Stimulated activated CD8-positive, alpha-beta memory T cell treated with anti-CD3 and anti-CD28 coated beads, Interleukin-4, amount 100 ng/mL, for 48 hours (primary cell): ENCODE data around the gene EXOC6.

ENCODE experiments used
- DNase-seq: peaks from one replicate; pipeline ENCODE4 v3.0.0-alpha.2; 2020

Gene EXOC6

DNA sequence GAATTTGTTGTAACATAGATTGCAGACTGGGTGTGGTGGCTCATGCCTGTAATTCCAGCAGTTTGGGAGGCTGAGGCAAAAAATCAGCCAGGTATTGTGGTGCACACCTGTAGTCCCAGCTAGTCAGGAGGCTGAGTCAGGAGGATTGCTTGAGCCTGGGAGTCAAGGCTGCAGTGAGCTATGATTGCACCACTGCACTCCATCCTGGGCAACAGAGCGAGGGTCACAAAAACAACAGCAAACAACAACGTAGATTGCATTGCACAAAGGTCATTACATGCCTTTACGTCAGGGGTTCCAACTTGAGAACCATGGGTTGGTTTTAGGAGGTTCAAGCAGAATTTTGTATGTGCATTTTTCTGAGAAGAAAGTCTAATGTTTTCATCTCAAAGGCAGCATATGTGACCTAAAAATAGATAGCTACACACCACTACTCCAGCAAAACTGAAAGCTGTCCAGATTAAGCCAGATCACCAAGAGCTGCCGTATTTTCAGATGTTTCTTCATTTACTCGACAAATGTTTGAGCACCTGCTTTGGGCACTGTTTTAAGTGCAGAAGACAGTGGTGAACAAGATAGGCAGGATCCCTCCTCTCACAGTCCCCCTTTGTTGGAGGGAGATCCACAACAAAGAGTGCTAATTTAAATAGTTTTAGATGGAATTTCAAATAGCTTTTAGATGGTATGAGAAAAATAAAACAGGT, 183.9 kb downstream of the EXOC6 start:
- no peak for DNase-seq

DNA sequence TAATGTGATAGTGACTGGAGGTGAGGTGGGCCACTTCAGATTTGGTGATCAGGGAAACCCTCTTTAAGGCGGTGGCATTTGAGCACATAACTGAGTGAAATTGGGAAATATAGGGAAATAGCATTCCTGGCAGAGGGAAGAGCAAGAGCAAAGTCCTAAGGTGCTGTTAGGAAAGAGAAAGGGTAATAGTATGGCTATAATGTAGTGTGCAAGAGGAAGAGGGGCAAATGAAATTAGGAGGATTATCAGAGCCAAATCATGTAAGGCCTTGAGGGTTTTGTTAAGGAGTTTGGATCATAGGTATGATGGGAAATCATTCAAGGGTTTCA, 184.5 kb downstream of the EXOC6 start:
- no peak for DNase-seq

- no peak for DNase-seq
Measured at GRCh38 chr10:93034426-93034825, 186.1 kb downstream of the EXOC6 start.

DNA sequence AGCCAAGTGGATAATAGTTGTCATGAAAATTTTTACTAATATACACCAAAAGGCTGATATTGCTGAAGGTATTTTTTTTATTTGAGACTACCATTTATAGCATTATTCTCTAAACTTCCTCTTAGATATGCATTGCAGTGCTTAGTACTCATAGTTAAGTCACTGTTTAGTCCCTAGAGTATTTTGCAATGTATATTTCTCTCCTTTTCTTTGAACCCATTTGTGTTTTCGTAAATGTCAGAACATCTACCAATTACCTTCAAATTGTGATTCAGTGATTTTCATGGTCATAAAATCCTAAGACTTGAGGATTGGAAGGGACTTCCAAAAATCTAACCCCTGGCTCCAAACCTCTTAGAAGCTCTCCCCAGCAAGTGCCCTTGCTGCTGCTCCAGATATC, 190.8 kb downstream of the EXOC6 start:
- DNase-seq = no peak

DNA sequence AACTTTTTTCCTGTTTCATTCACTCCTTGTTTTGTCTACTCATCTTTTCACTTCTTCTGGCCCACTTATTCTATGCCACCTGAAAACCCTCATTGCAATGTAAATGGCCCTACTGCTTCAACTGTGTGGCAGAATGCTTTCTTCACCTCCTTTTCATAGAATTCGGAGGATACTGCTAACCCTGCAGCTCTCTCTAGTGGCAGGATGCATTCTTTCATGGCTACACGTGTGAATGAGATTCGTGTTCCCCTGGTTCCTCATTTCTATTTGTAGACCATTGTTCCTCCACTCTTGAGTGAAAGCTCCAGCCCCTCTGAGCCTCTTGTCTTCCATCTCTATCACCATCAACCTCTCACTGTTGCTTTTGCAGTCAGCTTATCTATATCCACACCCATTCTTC, 191.4 kb downstream of the EXOC6 start:
- DNase-seq = no peak

DNA sequence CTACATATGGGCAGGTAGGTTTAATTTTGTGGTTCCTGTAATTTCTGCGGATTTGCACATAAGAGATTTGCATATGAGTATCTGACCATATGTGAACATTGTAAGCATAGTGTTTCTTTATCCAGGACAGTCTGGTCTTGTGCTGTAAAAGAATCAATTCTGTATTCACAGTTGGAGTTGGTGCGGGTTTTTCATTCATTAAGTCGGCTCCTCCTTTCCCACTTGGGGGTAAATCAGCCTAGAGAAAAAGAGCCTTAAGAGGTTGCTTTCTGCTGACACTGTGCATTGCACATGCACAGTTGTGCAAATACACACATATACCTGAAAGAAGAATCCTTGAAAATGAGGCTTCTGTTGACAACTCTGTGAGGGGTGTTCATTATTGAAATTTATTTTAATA, 206.2 kb downstream of the EXOC6 start:
- no peak for DNase-seq

DNA sequence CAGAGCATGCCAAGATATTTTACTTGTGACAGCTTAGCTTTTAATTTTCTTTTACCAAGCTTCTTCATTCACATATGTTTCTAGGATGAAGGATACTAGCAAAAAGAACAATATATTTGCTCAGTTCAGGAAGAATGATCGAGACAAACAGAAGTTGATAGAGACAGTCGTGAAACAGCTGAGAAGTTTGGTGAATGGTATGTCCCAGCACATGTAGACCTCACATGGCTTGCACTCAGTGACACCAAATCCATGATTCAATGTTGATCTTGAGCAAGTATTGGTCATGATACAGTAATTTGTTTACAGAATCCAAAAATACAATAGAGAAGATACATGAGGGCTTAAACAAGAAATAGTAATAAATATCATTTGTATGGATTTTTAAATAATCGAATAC, 209.8 kb downstream of the EXOC6 start:
- no peak for DNase-seq

DNA sequence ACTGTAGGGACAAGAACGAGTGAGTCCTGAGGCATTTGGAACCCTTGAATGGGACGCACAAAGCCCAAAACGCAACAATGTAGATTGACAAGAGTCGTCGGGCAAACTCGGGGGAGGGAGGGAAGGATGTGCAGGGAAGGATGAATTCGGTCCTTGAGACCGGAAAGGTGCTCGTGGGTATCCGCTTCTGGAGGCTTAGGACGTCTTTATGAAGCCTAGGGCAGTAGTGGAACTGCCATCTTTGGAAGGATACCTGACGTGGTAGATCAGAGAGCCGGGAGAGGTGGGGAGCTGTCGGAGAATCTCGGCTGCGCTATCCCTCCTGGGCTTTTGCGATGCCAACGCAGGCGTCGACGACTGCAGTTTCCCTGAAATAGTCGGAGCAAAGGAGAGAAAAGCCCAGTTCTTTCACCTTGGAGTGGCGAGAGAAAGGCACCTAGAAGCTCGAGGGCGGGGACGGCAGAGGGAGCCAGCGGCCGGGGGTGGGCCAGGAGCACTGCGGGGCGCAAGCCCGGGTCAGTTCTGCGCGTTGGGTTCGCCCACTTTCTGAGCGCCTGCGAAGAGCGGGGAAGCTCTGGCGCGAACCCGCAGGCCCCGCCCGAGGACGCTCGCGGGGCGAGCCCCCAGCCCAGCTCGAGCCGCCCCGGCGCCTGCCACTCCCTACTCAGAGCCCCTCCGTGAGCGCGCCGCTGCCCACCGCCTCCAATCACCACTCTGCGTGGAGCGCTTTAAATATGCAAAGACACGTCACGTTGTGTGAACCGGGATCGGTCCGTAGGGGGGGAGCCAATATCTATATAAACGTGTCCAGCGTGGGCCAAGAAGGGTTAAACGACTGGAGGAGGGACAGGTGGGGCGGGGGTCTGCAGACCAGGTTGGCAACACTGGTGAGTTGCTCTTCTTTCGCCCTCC, 211.9 kb downstream of the EXOC6 start, which contains the start of gene CYP26C1:
Gene CYP26C1, plus strand, starts transcription at position 824 of the 912 bp plus-strand sequence. CDS start 466 bp downstream, outside the sequence.
- no peak for DNase-seq

GRCh38 chr10:93060887-93061593, 212.7 kb downstream of the EXOC6 start:
- no peak for DNase-seq

DNA sequence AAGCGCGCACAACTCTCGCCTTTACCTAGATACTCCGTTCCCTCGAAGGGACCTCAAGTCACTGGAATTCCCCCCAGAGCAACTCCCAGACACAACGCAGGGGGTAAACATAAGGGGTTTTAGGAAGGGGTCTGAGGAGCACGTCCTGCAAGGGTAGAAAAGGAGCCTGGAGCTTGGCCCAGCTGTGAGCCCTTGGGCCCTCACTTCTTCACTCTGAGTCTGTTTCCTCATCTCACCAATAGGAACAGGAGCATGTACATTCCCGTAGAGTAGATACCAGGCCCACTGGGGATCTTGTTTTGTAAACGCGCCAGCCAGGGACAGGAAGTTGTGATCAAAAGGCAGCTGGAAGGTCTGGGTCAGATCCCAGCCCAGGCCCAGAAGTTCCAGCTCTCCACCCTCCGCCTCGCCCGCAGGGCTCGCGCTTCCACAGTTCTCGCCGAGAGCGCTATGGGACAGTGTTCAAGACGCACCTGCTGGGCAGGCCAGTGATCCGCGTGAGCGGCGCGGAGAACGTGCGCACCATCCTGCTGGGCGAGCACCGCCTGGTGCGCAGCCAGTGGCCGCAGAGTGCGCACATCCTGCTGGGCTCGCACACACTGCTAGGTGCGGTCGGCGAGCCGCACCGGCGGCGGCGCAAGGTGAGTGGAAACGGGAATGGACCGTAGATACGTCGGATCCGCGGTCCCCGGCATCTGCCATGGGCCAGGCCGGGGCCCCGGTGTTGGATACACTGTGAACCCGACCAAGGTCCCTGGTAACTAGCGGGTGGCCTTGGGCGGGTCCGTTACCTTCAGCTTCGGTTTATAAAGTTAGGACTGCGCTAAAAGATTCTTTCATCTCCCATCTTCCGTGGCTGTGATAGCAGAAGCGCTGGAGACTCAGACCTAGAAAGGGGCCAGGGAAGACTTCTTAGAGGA, 213.5 kb downstream of the EXOC6 start:
- DNase-seq = no peak

- DNase-seq = peak; percentile 69
Measured at GRCh38 chr10:93062514-93063143, 214.3 kb downstream of the EXOC6 start.

DNA sequence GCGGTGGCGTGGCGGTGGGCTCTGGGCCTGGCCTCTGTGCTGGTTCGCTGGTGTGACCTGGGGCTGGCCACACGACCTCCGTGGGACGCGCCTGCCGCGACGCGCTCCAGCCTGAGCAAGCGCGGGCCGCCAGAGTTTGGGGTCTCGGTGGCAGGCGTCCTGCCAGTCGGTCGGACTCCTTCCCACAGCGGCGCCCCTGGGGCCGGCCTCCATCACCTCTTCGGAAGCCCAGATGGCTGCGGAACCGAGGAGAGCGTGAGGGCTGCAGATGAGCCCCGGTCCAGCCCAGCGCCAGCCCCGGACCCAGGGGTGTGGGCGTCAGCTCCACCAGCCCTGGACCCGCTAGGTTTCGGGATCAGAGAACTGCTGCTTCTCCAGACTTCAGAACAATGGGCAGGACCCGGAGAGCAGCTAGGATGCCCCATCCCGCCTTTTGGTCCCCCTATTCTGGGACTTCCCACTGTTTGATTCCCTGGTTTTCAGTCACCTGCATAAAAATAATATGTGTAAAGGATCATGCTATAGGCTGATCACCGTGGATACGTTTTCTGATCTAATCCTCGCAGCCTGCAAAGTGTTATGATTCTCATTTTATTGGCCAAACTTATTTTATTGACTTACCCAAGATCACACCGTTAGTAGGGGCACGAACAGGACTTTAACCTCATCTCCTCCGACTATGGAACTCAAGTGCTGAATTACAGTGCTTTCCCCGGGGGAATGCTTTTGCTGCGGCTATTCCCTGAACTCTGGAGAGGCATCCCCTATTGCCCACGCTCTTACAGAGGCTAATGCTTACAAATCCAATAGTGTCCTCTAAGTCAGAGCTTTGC, 215.0 kb downstream of the EXOC6 start:
- DNase-seq = no peak

GRCh38 chr10:93063977-93064660, 215.8 kb downstream of the EXOC6 start:
- no peak for DNase-seq

DNA sequence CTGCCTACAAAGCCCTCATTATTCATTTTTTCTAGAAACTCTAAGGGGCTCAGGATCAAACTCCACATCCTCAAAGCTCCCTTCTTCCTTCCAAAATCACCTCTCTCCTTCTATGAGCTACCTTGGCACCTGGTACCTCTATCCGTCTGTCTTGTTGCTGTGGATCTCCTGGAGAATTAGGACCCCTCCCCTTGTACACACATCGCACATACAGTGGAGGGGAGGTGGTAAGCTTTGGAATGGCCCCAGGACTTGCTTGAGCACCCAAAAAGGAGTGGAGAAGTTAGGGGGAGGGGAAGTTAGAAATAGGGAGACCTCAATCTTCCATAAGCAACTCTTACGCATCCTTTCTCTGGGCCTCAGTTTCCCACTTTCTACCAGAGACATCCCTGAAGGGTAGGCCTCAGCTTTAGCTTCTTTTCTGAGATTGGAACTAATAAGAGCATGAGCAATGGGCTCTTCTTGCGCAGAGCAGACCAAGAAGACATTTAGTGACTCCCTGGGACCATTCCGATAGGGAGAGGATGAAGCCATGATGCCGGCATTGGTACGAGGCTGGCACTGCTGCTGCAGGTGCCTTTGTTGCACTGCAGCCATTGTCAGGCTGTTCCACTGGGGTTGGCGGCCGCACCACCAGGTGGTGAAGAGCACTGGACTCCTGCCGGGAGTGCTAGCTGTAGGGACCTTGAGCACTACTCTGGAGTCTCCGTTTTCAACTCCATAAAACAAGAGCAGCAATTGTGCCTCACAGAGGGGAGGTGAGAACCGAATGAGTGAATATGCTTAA, 216.7 kb downstream of the EXOC6 start:
- no peak for DNase-seq

DNA sequence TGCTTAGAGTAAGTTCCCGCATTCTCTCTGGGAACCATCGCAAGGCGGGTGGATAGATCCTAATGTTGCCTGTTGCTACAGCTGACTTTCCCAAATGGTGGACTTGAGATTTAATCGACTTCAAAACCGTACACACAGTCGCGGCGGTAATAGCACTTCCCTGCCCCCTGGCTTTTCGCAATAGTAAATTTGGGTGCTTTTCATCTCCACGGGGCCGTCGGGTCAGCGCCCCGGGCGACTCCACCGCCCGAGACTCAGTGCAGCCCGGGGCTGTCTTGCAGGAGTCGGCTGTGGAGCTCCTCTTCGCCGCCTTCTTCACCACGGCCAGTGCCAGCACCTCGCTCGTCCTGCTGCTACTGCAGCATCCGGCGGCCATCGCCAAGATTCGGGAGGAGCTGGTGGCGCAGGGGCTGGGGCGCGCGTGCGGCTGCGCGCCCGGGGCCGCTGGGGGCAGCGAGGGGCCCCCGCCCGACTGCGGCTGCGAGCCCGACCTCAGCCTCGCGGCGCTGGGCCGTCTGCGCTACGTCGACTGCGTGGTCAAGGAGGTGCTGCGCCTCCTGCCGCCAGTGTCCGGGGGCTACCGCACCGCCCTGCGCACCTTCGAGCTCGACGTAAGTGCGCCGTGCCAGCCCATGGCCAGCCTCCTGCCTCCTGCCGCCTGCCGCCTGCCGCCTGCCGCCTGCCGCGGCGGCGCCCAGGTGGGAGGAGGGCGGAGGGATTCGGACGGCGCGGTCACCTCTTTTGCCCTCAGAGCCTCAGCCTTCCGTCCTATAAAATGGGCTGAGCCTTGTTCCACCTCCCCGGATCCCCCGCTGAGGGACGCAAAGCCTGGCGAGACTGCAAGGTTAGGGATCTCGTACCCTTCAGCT, 217.6 kb downstream of the EXOC6 start:
- no peak for DNase-seq

DNA sequence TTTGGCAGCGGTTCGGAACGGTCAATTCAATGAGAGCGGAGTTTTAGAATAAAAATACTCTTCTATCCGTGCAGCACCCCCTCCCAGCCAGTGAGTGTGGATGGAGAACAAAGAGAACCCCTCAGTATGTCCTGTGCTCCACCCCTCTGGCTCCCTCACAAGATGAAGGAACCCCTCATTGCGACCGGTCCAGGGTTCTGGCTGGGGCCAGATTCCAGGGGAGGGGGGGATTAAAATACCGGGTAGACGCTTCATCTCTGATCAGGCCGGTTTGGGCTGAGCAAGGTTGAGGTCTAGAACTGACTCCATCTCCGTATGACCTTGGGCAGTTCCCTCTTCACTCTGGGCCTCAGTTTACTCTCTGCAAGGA, 218.2 kb downstream of the EXOC6 start:
- no peak for DNase-seq

- DNase-seq = no peak
Measured at GRCh38 chr10:93067443-93068365, 219.4 kb downstream of the EXOC6 start.
